HG03439 (cell line): ENCODE results near the gene DCP1A.
"Not testable (repeated sequence)": the region's sequence is repeated elsewhere in the genome, so short reads cannot be mapped to it uniquely, and the experiment has no call there.

Experiments used
- ATAC-seq: cut with Tn5 transposase; IDR thresholded peaks from one replicate; pipeline ENCODE4 v1.9.1; 2021; ENCODE audit warnings: mild to moderate bottlenecking, moderate library complexity; ENCODE audit not compliant: unreplicated experiment

Gene DCP1A

GRCh38 chr3:53329897-53330296 is 17.4 kb downstream of the DCP1A start:
- ATAC-seq, result no peak

GRCh38 chr3:53328746-53329145 is 18.6 kb downstream of the DCP1A start:
- no peak for ATAC-seq

- not testable (repeated sequence) for ATAC-seq
These were observed 19.4 kb downstream of the DCP1A start for GRCh38 chr3:53327986-53328385.

DNA sequence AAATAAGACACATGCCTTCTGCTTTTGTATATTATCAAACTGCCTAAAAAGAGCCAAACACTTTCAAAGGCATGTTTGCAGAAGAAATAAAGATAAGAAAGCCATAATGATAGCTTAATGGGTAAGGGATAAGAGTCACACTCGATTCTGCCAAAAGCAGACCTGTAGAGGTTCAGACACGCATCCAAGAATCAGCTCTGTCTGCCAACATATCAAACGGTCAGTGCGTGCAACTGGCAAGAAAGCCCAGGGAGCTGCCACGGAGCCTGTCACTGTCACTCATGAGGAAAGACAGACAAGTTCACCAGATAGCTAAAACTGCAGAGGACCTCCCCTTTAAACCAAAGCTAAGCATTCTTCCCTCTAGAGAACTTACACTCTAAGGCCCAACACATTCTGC is 23.2 kb downstream of the DCP1A start:
- no peak for ATAC-seq

- ATAC-seq, result no peak
These were observed 26.6 kb downstream of the DCP1A start for GRCh38 chr3:53320697-53321096.

- no peak for ATAC-seq
These were observed 28.8 kb downstream of the DCP1A start for GRCh38 chr3:53318522-53318921.

DNA sequence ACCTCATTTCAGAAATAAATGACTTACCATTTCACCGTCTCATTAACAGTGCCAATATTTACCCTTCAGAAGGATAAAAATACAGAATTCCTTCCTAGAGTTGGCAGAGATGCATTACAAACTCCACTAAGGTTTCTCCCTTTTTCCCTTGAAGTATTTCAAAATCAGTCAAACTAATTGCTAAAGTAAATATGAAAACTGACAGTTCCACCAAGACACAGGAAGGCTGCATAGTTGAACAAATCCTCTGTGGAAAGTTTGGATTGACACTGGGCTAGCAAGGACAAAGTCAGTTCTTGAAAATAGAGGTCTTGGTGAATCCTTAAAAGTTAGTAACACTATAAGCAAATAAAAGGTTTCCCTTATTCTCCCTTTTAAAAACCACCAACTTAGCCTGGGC is 34.5 kb downstream of the DCP1A start:
- ATAC-seq, result no peak

GRCh38 chr3:53311882-53312281 is 35.5 kb downstream of the DCP1A start:
- no peak for ATAC-seq

- ATAC-seq, result no peak
These were observed 43.4 kb downstream of the DCP1A start for GRCh38 chr3:53303957-53304356.

- ATAC-seq, result no peak
These were observed 43.8 kb downstream of the DCP1A start for GRCh38 chr3:53303549-53303948.

GRCh38 chr3:53300826-53301225 is 46.5 kb downstream of the DCP1A start:
- no peak for ATAC-seq

GRCh38 chr3:53299611-53300023 is 47.7 kb downstream of the DCP1A start:
- ATAC-seq, result not testable (repeated sequence)

GRCh38 chr3:53295410-53295809 is 51.9 kb downstream of the DCP1A start:
- ATAC-seq, result no peak

- no peak for ATAC-seq
These were observed 53.5 kb downstream of the DCP1A start for GRCh38 chr3:53293867-53294266.

DNA sequence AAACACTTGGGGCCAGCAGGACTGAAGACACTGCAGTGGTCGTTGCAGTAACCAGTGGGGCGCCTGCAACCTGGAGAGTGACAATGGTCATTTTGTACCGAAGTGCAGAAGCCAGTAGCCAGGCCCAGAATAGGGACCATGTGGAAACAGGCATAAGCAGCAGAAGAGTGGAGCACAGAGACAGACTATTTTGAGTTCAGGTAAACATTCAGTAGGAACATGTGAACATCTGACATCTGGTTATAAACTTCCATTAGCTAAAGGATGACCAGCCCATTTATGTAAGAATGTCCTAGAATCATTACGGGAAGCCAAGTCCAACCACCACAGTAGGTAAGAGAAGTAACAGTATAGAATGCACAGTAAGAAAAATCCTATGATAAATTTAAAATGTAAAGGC is 59.1 kb downstream of the DCP1A start:
- no peak for ATAC-seq

DNA sequence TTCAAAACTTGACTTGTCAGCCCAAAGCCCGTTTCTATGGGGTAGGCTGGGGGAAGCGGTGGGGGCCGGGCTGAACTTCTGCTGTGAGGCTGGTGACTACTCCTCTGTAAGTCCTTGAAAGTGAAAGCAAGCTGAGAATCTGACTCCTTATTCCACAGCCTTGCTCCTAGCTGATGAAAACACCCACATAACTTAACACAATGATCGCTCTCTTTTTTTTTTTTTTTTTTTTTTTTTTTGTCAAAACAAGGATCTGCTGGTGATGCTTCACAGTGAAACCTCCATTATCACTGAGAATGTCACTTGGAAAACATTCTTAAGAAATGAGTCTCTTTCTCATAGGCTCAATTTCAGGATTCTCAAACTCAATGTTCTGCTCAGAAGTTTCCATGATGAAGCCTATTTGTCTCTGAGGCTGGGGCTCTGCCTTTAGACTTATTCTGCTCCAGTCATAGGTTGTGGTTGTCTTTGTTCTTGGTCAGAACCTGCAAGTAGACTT is 60.2 kb downstream of the DCP1A start:
- no peak for ATAC-seq

- no peak for ATAC-seq
These were observed 60.6 kb downstream of the DCP1A start for GRCh38 chr3:53286727-53287126.

DNA sequence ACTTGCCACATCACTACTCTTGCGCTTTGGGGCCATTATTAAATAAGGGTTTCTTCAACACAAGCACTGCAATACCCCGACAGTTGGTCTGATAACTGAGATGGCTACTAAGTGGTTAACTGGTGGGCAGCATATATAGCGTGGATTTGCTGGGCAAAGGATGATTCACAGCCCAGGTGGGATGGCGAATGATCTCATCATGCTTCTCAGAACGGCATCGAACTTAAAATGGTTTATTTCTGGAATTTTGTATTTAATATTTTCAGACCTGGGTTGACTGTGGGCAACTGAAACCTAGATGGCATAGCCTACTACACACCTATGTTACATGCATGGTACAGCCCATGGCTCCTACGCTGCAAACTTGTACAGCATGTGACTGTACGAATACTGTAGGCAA is 64.8 kb downstream of the DCP1A start:
- ATAC-seq, result no peak

DNA sequence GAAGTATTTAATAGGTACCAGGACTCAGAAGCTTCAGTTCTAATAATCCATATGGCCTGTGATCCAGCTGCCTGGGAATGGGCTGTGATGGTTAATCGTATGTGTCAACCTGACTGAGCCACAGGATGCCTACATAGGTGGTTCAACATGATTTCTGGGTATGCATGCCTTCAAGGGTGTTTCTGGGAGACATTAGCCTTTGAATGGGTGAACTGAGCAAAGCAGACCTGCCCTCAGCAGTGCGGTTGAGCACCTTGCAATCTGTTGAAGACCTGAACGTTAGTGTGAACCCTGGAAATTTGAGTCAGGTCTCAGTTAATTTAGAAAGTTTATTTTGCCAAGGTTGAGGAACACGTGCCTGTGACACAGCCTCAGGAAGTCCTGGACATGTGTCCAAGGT is 68.7 kb downstream of the DCP1A start:
- ATAC-seq, result no peak

GRCh38 chr3:53274938-53275605 is 72.3 kb downstream of the DCP1A start:
- no peak for ATAC-seq

- ATAC-seq, result no peak
These were observed 74.1 kb downstream of the DCP1A start for GRCh38 chr3:53273146-53273670.

GRCh38 chr3:53269888-53270880 is 77.2 kb downstream of the DCP1A start:
- ATAC-seq, result peak; percentile 52
